Tibial nerve (tissue), 4 donors: ENCODE data around the gene FBXL16. TPM values are rescaled to one million over a fixed set of nuclear protein-coding genes. Genes with fewer than 3 reads are reported as not detected.
A peak's percentile ranks its signal among the peaks of the same experiment; 100 is the strongest.

Experiments
- DNase-seq, 2 donors: peaks; one replicate each; pipeline ENCODE4 v3.0.0-alpha.2; 2019; ENCODE audit warnings: low spot score in 2 of 2
- H3K27ac ChIP-seq, 4 donors: fragments of 200-600 bp; sonication (generic) in 3 of 4; one replicate each; pipeline ENCODE4 v1.5.1; 2017 to 2019; ENCODE audit warnings: mild to moderate bottlenecking in 1 of 4
- H3K27me3 ChIP-seq, 2 donors: fragments of 200-600 bp; sonication (generic) in 1 of 2; one replicate each; pipeline versions ENCODE4 v1.5.1 to v1.6.0; 2017 to 2019
- H3K36me3 ChIP-seq, 3 donors: fragments of 200-600 bp; sonication (generic); one replicate each; pipeline ENCODE4 v1.5.1; 2018 to 2019
- H3K4me1 ChIP-seq, 4 donors: fragments of 200-600 bp; sonication (generic) in 3 of 4; one replicate each; pipeline ENCODE4 v1.5.1; 2017 to 2019
- H3K4me3 ChIP-seq, 4 donors: fragments of 200-600 bp; sonication (generic) in 3 of 4; one replicate each; pipeline ENCODE4 v1.5.1; 2017 to 2019; ENCODE audit warnings: mild to moderate bottlenecking in 1 of 4, moderate library complexity in 1 of 4
- H3K9me3 ChIP-seq, 4 donors: fragments of 200-600 bp; sonication (generic) in 3 of 4; one replicate each; pipeline ENCODE4 v1.5.1; 2017 to 2019
- CTCF ChIP-seq, 5 experiments: fragments of 200-600 bp in 3 of 5; fragments of 450-650 bp in 2 of 5; sonication (generic) in 3 of 5; IDR thresholded peaks; one replicate each; pipeline ENCODE4 v1.5.1; 2016 to 2019; ENCODE audit warnings: antibody characterized with exemption in 5 of 5, mild to moderate bottlenecking in 3 of 5, moderate library complexity in 2 of 5
- EP300 ChIP-seq, 2 donors: sonication (generic); formaldehyde crosslinking; IDR thresholded peaks; one replicate each; pipeline ENCODE4 v1.6.1; 2017; ENCODE audit warnings: antibody characterized with exemption in 2 of 2, mild to moderate bottlenecking in 1 of 2
- POLR2A ChIP-seq, 2 donors: fragments of 450-650 bp; IDR thresholded peaks; one replicate each; pipeline ENCODE4 v1.6.1; 2017; ENCODE audit warnings: antibody characterized with exemption in 2 of 2, mild to moderate bottlenecking in 2 of 2, moderate library complexity in 2 of 2
- WGBS, 2 donors: methylation state at CpG; one replicate each; pipeline ENCODE4 v1.1.5; 2018; 5-methylcytosine and 5-hydroxymethylcytosine counted together
- total RNA-seq, 4 donors: library from RNA; depleted of rRNA; stranded (reverse); fragments of >200 nt; gene quantifications; one replicate each; pipeline ENCODE4 v1.1.0, GENCODE V29; 2016

FBXL16 gene
- total RNA-seq, 4 donors from 2014 or later, result 1.5 to 5.7 (median 3.5) TPM

- Histone ChIP-seq H3K27ac (peak within 1 kb of the TSS; percentile 72 to 93 (median 88)), H3K4me3 (peak within 1 kb of the TSS; percentile 65 to 91 (median 81)), H3K36me3 (no peaks in the 10 kb centered on the region), H3K27me3 (peaks cover 0 to 2% of the 10 kb centered on the region in 2 donors), H3K9me3 (no peaks in the 10 kb centered on the region), H3K4me1 (peaks cover 0 to 56% (median 38%) of the 10 kb centered on the region in 4 donors)
- peak; percentile 36 for DNase-seq
- TF ChIP-seq EP300 (IDR thresholded peaks at IDR 0.05) (no peak), CTCF (IDR thresholded peaks at IDR 0.05) (peak in 2 of 5 experiments; percentile 36 to 73), POLR2A (IDR thresholded peaks at IDR 0.05) (peak; percentile 25 to 48)
- 0 to 3% methylated on average over 32 to 76 of the region's 106 CpGs for WGBS, 2 donors
Measured at GRCh38 chr16:720990-721764, 15.6 kb upstream of the FBXL16 start, which contains the start of gene ANTKMT. Gene ANTKMT (plus strand): TSS chr16:721146. CDS start chr16:721275, 129 bp downstream.

GRCh38 chr16:720447-720989 is 14.9 kb upstream of the FBXL16 start:
- Histone ChIP-seq H3K4me1 (peaks cover 0 to 62% (median 41%) of the 10 kb centered on the region in 4 donors), H3K4me3 (peak overlapping the region; percentile 65 to 91 (median 81))
- DNase-seq, result no peak

DNA sequence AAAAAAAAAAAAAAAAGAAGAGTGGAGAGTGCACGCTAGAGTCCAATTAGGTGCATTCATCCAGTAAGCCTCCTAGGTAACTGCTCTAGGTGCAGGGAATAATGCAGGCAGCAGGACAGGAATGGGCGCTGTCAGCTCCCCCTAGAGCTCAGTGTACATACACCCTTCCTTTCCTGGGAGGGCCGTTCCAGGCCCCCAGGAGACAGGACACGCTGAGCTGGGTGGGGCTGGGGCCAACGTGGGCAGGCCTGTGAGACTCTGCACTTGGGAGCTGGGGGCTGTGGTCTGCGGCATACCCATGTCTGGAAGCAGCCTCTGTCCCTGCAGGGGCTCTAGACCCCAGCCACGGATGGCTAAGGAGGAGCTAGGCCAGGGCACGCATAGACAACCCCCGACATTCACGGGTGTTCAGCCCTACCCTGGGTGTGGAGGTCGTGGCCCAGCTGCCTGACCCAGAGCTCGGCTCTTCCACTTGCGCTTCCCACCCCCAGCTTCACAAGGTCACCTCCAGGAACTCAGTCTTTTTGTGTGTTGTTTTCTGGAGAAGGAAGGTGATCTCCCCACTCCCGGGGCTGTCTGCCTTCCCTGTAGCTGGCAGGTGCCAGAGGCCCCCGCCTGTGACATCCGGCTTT is 14.3 kb upstream of the FBXL16 start:
- Histone ChIP-seq H3K9me3 (no peaks in the 10 kb centered on the region), H3K36me3 (no peaks in the 10 kb centered on the region), H3K4me1 (peaks cover 0 to 66% (median 41%) of the 10 kb centered on the region in 4 donors), H3K27me3 (no peaks in the 10 kb centered on the region), H3K27ac (peak overlapping the region; percentile 72 to 93 (median 88)), H3K4me3 (peak overlapping the region; percentile 65 to 91 (median 81))
- DNase-seq, result no peak
- TF ChIP-seq EP300 (IDR thresholded peaks at IDR 0.05) (no peak), POLR2A (IDR thresholded peaks at IDR 0.05) (no peak), CTCF (IDR thresholded peaks at IDR 0.05) (no peak)
- 6 to 11% methylated on average over 15 to 16 of the region's 16 CpGs for WGBS, 2 donors

More at GRCh38 chr16:720447-720989, 14.9 kb upstream of the FBXL16 start:
- Histone ChIP-seq H3K9me3 (no peaks in the 10 kb centered on the region), H3K36me3 (no peaks in the 10 kb centered on the region), H3K27me3 (no peaks in the 10 kb centered on the region), H3K27ac (peak overlapping the region; percentile 72 to 93 (median 88))
- no peak for TF ChIP-seq POLR2A (IDR thresholded peaks at IDR 0.05)
- TF ChIP-seq CTCF (IDR thresholded peaks at IDR 0.05), result peak in 1 of 5 experiments; percentile 5
- peak in 1 of 2 donors; percentile 47 for TF ChIP-seq EP300 (IDR thresholded peaks at IDR 0.05)
- WGBS, 2 donors, result 0 to 1% methylated on average over 19 to 37 of the region's 38 CpGs

GRCh38 chr16:718922-719321 is 13.3 kb upstream of the FBXL16 start:
- DNase-seq, result no peak
- H3K27ac ChIP-seq, result peak overlapping the region in 2 of 4 donors; percentile 88
- no peaks in the 10 kb centered on the region for H3K9me3 ChIP-seq
- TF ChIP-seq CTCF (IDR thresholded peaks at IDR 0.05) (no peak), POLR2A (IDR thresholded peaks at IDR 0.05) (no peak), EP300 (IDR thresholded peaks at IDR 0.05) (no peak)
- no peaks in the 10 kb centered on the region for H3K36me3 ChIP-seq
- no peak overlapping the region for H3K4me3 ChIP-seq
- peaks cover 0 to 75% (median 47%) of the 10 kb centered on the region in 4 donors for H3K4me1 ChIP-seq
- WGBS, 2 donors, result 62 to 77% methylated on average over 6 of the region's 6 CpGs
- no peaks in the 10 kb centered on the region for H3K27me3 ChIP-seq
